ENCODE data around the gene IDI1.

IDI1 gene

DNA sequence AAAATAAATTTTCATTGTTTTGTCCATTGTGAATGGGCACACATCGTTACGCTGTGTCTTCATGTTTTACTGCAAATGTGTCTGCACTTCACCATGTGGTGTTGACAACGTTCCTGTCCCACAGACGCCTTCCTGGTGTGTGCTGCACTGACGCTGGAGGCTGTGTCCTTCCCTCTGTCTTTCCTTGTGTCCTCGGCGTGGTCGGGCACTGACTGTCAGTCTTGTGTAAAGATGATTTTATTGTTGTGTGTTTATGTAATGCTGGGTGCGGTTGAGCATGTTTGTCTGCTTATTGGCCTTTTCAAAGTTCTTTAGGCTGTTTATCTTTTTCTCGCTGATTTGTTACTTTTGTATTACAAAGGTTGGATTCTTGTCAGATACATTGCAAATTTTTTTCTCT, 41.3 kb downstream of the IDI1 start:
- Histone ChIP-seq H3K4me1 (ENCODE audit: low read length) (no peaks in the 10 kb centered on the region), H2AFZ (ENCODE audit: low read length) (no peak overlapping the region), H3F3A (ENCODE audit: insufficient read depth, low read length) (no peaks in the 10 kb centered on the region), H3K79me2 (ENCODE audit: low read length) (peaks cover 37% of the 10 kb centered on the region), H3K9ac (ENCODE audit: low read length) (no peak overlapping the region), H3K4me3 (ENCODE audit: low read length) (no peak overlapping the region), H4K20me1 (ENCODE audit: insufficient read depth, low read length) (peaks cover 3% of the 10 kb centered on the region; the same call in 1 of the 2 replicates), H3K27me3 (replicated peaks; ENCODE audit: insufficient read depth, low read length) (no peaks in the 10 kb centered on the region), H3K9me2 (replicated peaks; ENCODE audit: insufficient read depth, low read length) (no peaks in the 10 kb centered on the region), H3K9me3 (replicated peaks; ENCODE audit: insufficient read depth, low read length) (no peaks in the 10 kb centered on the region), H3K4me2 (ENCODE audit: low read depth, low read length) (no peak overlapping the region), H3K36me3 (replicated peaks; ENCODE audit: insufficient read depth, low read length) (peaks cover 32% of the 10 kb centered on the region), H3K27ac (ENCODE audit: low read length) (no peak overlapping the region)
- DNase-seq = no peak
- TF ChIP-seq EZH2phosphoT487 (IDR thresholded peaks at IDR 0.05; ENCODE audit: low read length) (no peak), EZH2 (optimal IDR thresholded peaks at IDR 0.05; ENCODE audit: low read depth, low read length) (no peak)
- TF ChIP-seq, protein P1, sequence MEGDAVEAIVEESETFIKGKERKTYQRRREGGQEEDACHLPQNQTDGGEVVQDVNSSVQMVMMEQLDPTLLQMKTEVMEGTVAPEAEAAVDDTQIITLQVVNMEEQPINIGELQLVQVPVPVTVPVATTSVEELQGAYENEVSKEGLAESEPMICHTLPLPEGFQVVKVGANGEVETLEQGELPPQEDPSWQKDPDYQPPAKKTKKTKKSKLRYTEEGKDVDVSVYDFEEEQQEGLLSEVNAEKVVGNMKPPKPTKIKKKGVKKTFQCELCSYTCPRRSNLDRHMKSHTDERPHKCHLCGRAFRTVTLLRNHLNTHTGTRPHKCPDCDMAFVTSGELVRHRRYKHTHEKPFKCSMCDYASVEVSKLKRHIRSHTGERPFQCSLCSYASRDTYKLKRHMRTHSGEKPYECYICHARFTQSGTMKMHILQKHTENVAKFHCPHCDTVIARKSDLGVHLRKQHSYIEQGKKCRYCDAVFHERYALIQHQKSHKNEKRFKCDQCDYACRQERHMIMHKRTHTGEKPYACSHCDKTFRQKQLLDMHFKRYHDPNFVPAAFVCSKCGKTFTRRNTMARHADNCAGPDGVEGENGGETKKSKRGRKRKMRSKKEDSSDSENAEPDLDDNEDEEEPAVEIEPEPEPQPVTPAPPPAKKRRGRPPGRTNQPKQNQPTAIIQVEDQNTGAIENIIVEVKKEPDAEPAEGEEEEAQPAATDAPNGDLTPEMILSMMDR (IDR thresholded peaks at IDR 0.05; ENCODE audit: low read length) = no peak

DNA sequence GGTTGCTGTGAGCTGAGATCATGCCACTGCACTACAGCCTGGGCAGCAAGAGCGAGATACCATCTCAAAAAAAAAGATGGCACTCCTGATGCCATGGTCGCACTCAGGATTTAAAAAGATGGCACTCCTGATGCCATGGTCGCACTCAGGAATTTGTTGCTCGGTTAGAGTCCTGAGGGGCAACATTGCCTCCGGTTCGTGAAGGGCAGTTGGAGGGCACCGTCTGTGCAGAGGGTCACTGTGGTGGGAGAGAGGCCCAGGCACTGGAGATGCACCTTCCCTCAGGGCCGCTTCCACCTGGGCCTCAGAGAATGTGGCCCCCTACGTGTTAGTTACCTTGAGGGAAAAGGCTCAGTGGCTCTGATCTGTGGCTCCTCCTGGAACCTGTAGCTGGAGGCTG, 42.3 kb downstream of the IDI1 start:
- no peak overlapping the region for H2AFZ ChIP-seq (ENCODE audit: low read length)
- peaks cover 3% of the 10 kb centered on the region; the same call in 1 of the 2 replicates for H4K20me1 ChIP-seq (ENCODE audit: insufficient read depth, low read length)
- DNase-seq = no peak
- no peaks in the 10 kb centered on the region for H3K9me3 ChIP-seq (replicated peaks; ENCODE audit: insufficient read depth, low read length)
- H3K36me3 ChIP-seq (replicated peaks; ENCODE audit: insufficient read depth, low read length) = peaks cover 34% of the 10 kb centered on the region
- H3K4me3 ChIP-seq (ENCODE audit: low read length) = no peak overlapping the region
- no peaks in the 10 kb centered on the region for H3K9me2 ChIP-seq (replicated peaks; ENCODE audit: insufficient read depth, low read length)
- H3K27me3 ChIP-seq (replicated peaks; ENCODE audit: insufficient read depth, low read length) = no peaks in the 10 kb centered on the region
- H3K27ac ChIP-seq (ENCODE audit: low read length) = no peak overlapping the region
- no peaks in the 10 kb centered on the region for H3F3A ChIP-seq (ENCODE audit: insufficient read depth, low read length)
- peaks cover 47% of the 10 kb centered on the region for H3K79me2 ChIP-seq (ENCODE audit: low read length)
- TF ChIP-seq, protein P1 (IDR thresholded peaks at IDR 0.05; ENCODE audit: low read length) = no peak
- TF ChIP-seq EZH2phosphoT487 (IDR thresholded peaks at IDR 0.05; ENCODE audit: low read length) (no peak), EZH2 (optimal IDR thresholded peaks at IDR 0.05; ENCODE audit: low read depth, low read length) (no peak)
- no peak overlapping the region for H3K9ac ChIP-seq (ENCODE audit: low read length)
- no peaks in the 10 kb centered on the region for H3K4me1 ChIP-seq (ENCODE audit: low read length)
- H3K4me2 ChIP-seq (ENCODE audit: low read depth, low read length) = no peak overlapping the region

DNA sequence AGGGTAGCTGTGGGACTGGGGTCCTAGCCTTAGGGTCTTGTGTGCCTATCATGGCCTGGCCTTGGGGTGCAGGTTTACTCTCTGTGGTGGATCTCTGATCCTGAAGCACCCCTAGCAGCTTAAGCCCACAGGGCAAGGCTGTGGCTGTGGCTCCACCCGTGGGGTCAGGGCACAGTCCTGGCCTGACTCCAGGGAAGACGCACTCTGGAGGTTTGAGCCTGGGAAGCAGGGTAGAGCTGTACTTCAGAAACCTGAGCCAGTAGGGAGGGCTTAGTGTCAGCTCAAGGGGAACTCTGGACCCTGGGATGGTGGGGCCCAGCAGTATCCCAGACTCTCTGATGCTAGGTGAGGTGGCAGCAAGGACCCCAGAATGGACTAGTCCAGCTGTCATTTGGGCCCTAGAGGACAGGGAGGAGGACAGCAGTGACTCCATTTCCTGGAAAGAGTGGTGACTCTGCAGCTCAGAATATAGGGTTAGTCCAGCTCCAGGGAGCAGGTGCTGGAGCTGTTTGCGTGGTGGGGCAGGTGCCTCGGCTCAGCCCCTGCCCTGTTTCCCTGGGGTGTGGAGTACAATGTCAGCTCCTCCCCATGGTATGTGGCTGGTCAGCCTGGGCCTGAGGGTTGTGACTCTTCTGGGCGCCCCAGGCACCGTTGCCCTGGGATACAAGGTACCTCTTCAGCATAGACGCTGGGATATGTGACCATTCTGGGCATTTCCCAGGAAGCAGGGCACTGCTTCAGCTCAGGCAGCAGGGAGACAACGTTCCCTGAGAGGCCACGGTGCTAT, 44.8 kb downstream of the IDI1 start:
- H3K9me2 ChIP-seq (replicated peaks; ENCODE audit: insufficient read depth, low read length) = no peaks in the 10 kb centered on the region
- no peak for TF ChIP-seq EZH2 (optimal IDR thresholded peaks at IDR 0.05; ENCODE audit: low read depth, low read length)
- TF ChIP-seq, protein P1 (IDR thresholded peaks at IDR 0.05; ENCODE audit: low read length) = no peak
- no peak for TF ChIP-seq EZH2phosphoT487 (IDR thresholded peaks at IDR 0.05; ENCODE audit: low read length)
- H3K4me3 ChIP-seq (ENCODE audit: low read length) = no peak overlapping the region
- no peak for DNase-seq
- H2AFZ ChIP-seq (ENCODE audit: low read length) = no peak overlapping the region
- H3K36me3 ChIP-seq (replicated peaks; ENCODE audit: insufficient read depth, low read length) = peaks cover 38% of the 10 kb centered on the region
- no peaks in the 10 kb centered on the region for H3F3A ChIP-seq (ENCODE audit: insufficient read depth, low read length)
- no peaks in the 10 kb centered on the region for H3K4me1 ChIP-seq (ENCODE audit: low read length)
- H3K9me3 ChIP-seq (replicated peaks; ENCODE audit: insufficient read depth, low read length) = no peaks in the 10 kb centered on the region
- peaks cover 3% of the 10 kb centered on the region; the same call in 1 of the 2 replicates for H4K20me1 ChIP-seq (ENCODE audit: insufficient read depth, low read length)
- peaks cover 64% of the 10 kb centered on the region for H3K79me2 ChIP-seq (ENCODE audit: low read length)
- no peak overlapping the region for H3K27ac ChIP-seq (ENCODE audit: low read length)
- no peak overlapping the region for H3K4me2 ChIP-seq (ENCODE audit: low read depth, low read length)
- H3K9ac ChIP-seq (ENCODE audit: low read length) = no peak overlapping the region
- H3K27me3 ChIP-seq (replicated peaks; ENCODE audit: insufficient read depth, low read length) = no peaks in the 10 kb centered on the region

Measured in MM.1S (cell line).